Heart left ventricle (tissue), 13 donors: ENCODE results near the gene MGAT5.

Source experiments
- CTCF ChIP-seq, 12 donors: fragments of 200-600 bp; sonication (generic) in 4 of 12; IDR thresholded peaks; one replicate each; pipeline versions ENCODE4 v1.5.0 to v1.8.0; 2018 to 2022; ENCODE audit warnings: antibody characterized with exemption in 12 of 12, mild to moderate bottlenecking in 5 of 12
- POLR2A ChIP-seq, 2 donors: fragments of 450-650 bp; IDR thresholded peaks; one replicate each; pipeline ENCODE4 v1.6.1; 2017; ENCODE audit warnings: antibody characterized with exemption in 2 of 2, mild to moderate bottlenecking in 2 of 2, moderate library complexity in 2 of 2
- donor health status: ischemic (EF 13 %, LVEDD 7.1; RV severe dilation, severe dysfunction).
- donor health status: DM: no; HTN: yes; CAD: no.
- donor health status: DM: no; HTN: no; CAD: no.
- donor health status: ischemic (EF 25% LVEDD 6.9; RV normal size, moderate dysfunction).
- donor health status: ischemic (EF 25% LVEDD 5.7; RV mildly dilated, moderate dysfunction).
- donor health status: ischemic (EF 35%, LVEDD 5.7; RV mildly dilated, moderate dysfunction).
- donor health status: nonischemic (EF 11% LVEDD 7.7; RV severe dilation, severe dysfunction).
- donor health status: DM: yes; HTN: yes; CAD: no.
- donor health status: PGD.
- donor health status: ischemic (EF 29% LVEDD 5.4; RV normal size, mild dysfunction).
- donor health status: nonischemic (EF 23%, LVEDD 6.1; RV moderate dilation, normal function).

GRCh38 chr2:134362152-134362668, 108.3 kb downstream of the MGAT5 start:
- no peak for TF ChIP-seq CTCF (IDR thresholded peaks at IDR 0.05)
- no peak for TF ChIP-seq POLR2A (IDR thresholded peaks at IDR 0.05)
